MCF 10A (cell line): Measurements from ENCODE around the gene PPP4R2. TPM values are rescaled to one million over a fixed set of nuclear protein-coding genes. Genes with fewer than 3 reads are reported as not detected.
A peak's percentile ranks its signal among the peaks of the same experiment; 100 is the strongest.

Source experiments
- BruUV-seq: library from RNA; stranded (reverse); fragments of 400-500 nt; replicated peaks from 2 replicates; lab custom pipeline; 2021; lab: Mats Ljungman, UMichigan
- CTCF ChIA-PET: fragments of 300-600 bp; sonication (Branson Sonifier 250); formaldehyde crosslinking; extraction: SDS; loops from one replicate; lab custom pipeline; 2021; ENCODE audit warnings: antibody characterized with exemption, inconsistent platforms; lab: Yijun Ruan, JAX
- POLR2A ChIA-PET: fragments of 300-600, 350-650 bp; sonication (Branson Sonifier 250); formaldehyde crosslinking; extraction: SDS; loops from one replicate; lab custom pipeline; 2020; ENCODE audit warnings: antibody characterized with exemption, inconsistent platforms; lab: Yijun Ruan, JAX
- DNase-seq: peaks from one replicate; pipeline ENCODE4 v3.0.0-alpha.2; 2018; ENCODE audit not compliant: unreplicated experiment
- H3K27ac Mint-ChIP-seq: one replicate; pipeline ENCODE4 v1.8.0; 2022; ENCODE audit warnings: mild to moderate bottlenecking, low read depth, mixed read lengths; ENCODE audit not compliant: unreplicated experiment
- H3K27me3 Mint-ChIP-seq: one replicate; pipeline ENCODE4 v1.8.0; 2022; ENCODE audit warnings: mixed read lengths; ENCODE audit not compliant: insufficient read depth, unreplicated experiment
- H3K36me3 Mint-ChIP-seq: one replicate; pipeline ENCODE4 v1.8.0; 2022; ENCODE audit warnings: mild to moderate bottlenecking, moderate library complexity, mixed read lengths; ENCODE audit not compliant: insufficient read depth, unreplicated experiment
- H3K4me1 Mint-ChIP-seq: one replicate; pipeline ENCODE4 v1.8.0; 2022; ENCODE audit warnings: mixed read lengths; ENCODE audit not compliant: insufficient read depth, unreplicated experiment
- H3K4me3 Mint-ChIP-seq: one replicate; pipeline ENCODE4 v1.8.0; 2022; ENCODE audit warnings: mild to moderate bottlenecking, moderate library complexity, mixed read lengths; ENCODE audit not compliant: unreplicated experiment
- H3K9me3 Mint-ChIP-seq: one replicate; pipeline ENCODE4 v1.8.0; 2022; ENCODE audit warnings: mixed read lengths; ENCODE audit not compliant: unreplicated experiment
- intact Hi-C: fragments of 100-400 bp; cut with micrococcal nuclease; formaldehyde crosslinking; loops from 2 replicates; pipeline ENCODE4 v1.14.1; 2022
- total RNA-seq: library from RNA; stranded (reverse); gene quantifications from 2 replicates; pipeline ENCODE4 v1.2.3, GENCODE V29; 2022
- TF ChIP-seq, protein P1 (sequence below): fragments of 200-600 bp; IDR thresholded peaks from one replicate; pipeline ENCODE4 v1.8.0; 2022; ENCODE audit warnings: antibody characterized with exemption, mild to moderate bottlenecking; ENCODE audit not compliant: unreplicated experiment

PPP4R2 gene
- total RNA-seq, 1 experiment from 2014 or later: 105 TPM

DNA sequence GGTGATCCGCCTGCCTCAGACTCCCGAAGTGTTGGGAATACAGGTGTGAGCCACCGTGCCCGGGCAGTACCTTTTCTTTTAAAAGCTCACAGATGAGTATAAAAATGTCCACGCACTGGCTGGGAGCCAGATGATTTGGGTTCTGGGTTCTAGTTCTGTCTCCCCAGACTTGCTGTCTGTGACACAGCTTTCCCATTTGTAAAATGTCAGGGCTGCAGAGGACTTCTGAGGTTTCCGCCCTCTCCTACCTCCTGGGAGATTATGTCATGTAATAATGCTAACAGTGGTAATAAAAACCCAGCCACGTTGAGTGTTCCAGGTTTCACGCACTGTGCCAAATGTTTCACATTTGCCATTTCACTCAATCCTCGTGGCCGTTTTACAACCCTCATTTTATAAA, 1.3 kb upstream of the PPP4R2 start:
- peaks cover 18% of the 10 kb centered on the region for H3K4me1 Mint-ChIP-seq
- no peaks in the 10 kb centered on the region for H3K9me3 Mint-ChIP-seq
- peaks cover 23% of the 10 kb centered on the region for H3K36me3 Mint-ChIP-seq
- H3K27ac Mint-ChIP-seq: no peak overlapping the region
- ChIA-PET POLR2A (interaction anchor here (0.6 to 1.4 kb wide), 2 partner anchors 13 to 209 kb away, joined by 3 read pairs; no protein-coding TSS in a partner anchor), CTCF (interaction anchor here (0.6 to 1.2 kb wide), 5 partner anchors 31 to 147 kb away, joined by 3 to 4 read pairs (median 3); partner anchors contain the start of gene SHQ1)
- TF ChIP-seq, protein P1, sequence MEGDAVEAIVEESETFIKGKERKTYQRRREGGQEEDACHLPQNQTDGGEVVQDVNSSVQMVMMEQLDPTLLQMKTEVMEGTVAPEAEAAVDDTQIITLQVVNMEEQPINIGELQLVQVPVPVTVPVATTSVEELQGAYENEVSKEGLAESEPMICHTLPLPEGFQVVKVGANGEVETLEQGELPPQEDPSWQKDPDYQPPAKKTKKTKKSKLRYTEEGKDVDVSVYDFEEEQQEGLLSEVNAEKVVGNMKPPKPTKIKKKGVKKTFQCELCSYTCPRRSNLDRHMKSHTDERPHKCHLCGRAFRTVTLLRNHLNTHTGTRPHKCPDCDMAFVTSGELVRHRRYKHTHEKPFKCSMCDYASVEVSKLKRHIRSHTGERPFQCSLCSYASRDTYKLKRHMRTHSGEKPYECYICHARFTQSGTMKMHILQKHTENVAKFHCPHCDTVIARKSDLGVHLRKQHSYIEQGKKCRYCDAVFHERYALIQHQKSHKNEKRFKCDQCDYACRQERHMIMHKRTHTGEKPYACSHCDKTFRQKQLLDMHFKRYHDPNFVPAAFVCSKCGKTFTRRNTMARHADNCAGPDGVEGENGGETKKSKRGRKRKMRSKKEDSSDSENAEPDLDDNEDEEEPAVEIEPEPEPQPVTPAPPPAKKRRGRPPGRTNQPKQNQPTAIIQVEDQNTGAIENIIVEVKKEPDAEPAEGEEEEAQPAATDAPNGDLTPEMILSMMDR: no peak
- no peak for DNase-seq
- H3K4me3 Mint-ChIP-seq: peak overlapping the region; percentile 39
- no peaks in the 10 kb centered on the region for H3K27me3 Mint-ChIP-seq
- no TSS peak for BruUV-seq
- intact Hi-C loops: loop anchor here (5.0 kb wide), 1 partner anchor 108 kb away; the partner anchor contains the start of gene GXYLT2

DNA sequence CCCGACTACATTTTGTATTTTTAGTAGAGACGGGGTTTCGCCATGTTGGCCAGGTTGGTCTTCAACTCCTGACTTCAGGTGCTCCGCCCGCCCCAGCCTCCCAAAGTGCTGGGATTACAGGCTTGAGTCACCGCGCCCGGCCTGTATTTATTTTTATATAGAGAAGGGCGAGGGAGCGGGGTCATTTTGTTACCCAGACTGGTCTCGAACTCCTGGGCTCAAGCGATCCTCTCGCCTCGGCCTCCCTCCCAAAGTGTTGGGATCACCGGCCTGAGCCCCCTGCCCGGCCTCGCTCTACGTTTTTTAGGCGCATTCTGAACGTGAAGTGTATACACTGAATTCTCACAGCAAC, 514 bp upstream of the PPP4R2 start:
- peaks cover 25% of the 10 kb centered on the region for H3K36me3 Mint-ChIP-seq
- ChIA-PET POLR2A (interaction anchor here (0.8 to 2.2 kb wide), 7 partner anchors 9 to 105 kb away, joined by 3 to 16 read pairs (median 4); no protein-coding TSS in a partner anchor), CTCF (interaction anchor here (0.6 to 1.4 kb wide), 3 partner anchors 9 to 57 kb away, joined by 3 read pairs; no protein-coding TSS in a partner anchor)
- BruUV-seq: no TSS peak
- H3K4me1 Mint-ChIP-seq: peaks cover 16% of the 10 kb centered on the region
- no peak for DNase-seq
- peak overlapping the region; percentile 86 for H3K4me3 Mint-ChIP-seq
- TF ChIP-seq, protein P1: no peak
- H3K27me3 Mint-ChIP-seq: no peaks in the 10 kb centered on the region
- peak overlapping the region; percentile 29 for H3K27ac Mint-ChIP-seq
- H3K9me3 Mint-ChIP-seq: no peaks in the 10 kb centered on the region
- intact Hi-C loops: loop anchor here (2.0 to 5.0 kb wide), 3 partner anchors 33 to 145 kb away; partner anchors contain the start of gene GXYLT2

DNA sequence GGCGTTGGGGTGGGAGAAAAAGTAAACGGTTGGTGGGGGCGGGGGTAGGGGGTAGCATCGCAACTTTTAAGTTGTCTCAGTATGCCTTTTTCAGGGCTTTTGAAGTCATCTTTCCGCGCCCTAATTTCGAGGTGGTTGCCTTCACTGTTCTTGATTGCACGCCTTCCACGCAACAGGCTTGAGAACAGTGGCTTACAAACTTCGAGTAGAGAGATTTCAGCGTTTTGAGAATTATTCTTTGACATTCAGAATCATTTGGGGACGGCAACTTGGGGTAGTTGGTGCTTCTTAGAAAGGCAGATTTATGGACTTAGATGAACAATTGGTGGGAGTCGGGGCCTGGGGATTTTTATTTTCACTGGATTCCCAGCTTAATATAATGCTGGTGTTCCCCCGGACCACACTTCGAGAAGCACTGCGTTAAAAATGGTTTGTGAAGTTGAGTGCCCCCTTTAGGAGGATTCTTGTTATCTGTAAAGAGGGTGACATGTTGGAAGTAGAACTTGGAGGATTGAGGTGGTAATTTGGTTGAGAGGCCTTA, 880 bp downstream of the PPP4R2 start:
- TSS peak; percentile 38 for BruUV-seq
- H3K36me3 Mint-ChIP-seq: peaks cover 39% of the 10 kb centered on the region

More for the DNA sequence above, 880 bp downstream of the PPP4R2 start:
- peak overlapping the region; percentile 29 for H3K27ac Mint-ChIP-seq
- DNase-seq: peak; percentile 70
- intact Hi-C loops: loop anchor here (1.0 to 5.0 kb wide), 5 partner anchors 31 to 147 kb away; partner anchors contain the start of gene GXYLT2
- H3K4me1 Mint-ChIP-seq: peaks cover 22% of the 10 kb centered on the region
- ChIA-PET CTCF (interaction anchor here (0.6 to 1.4 kb wide), 7 partner anchors 10 to 645 kb away, joined by 3 to 6 read pairs (median 3); no protein-coding TSS in a partner anchor), POLR2A (interaction anchor here (0.7 to 2.2 kb wide), 20 partner anchors 10 to 1307 kb away, joined by 3 to 16 read pairs (median 4); partner anchors contain the start of genes GXYLT2 and SHQ1)
- peak overlapping the region; percentile 86 for H3K4me3 Mint-ChIP-seq
- no peaks in the 10 kb centered on the region for H3K9me3 Mint-ChIP-seq
- TF ChIP-seq, protein P1: peak; percentile 49
- H3K27me3 Mint-ChIP-seq: no peaks in the 10 kb centered on the region
